Left colon (tissue), 2 donors: ENCODE data around the gene CAMSAP2. TPM values are rescaled to one million over a fixed set of nuclear protein-coding genes. Genes with fewer than 3 reads are reported as not detected.

Experiments used
- ATAC-seq: fragments of 200-7000 bp; cut with Tn5 transposase; one replicate; pipeline ENCODE4 v1.9.1; 2020; ENCODE audit warnings: mild to moderate bottlenecking, moderate library complexity
- DNase-seq, 2 donors: peaks; one replicate each; pipeline ENCODE4 v3.0.0-alpha.2; 2020
- intact Hi-C, 2 donors: fragments of 100-400 bp; cut with DNase I in 1 of 2; cut with micrococcal nuclease in 1 of 2; formaldehyde crosslinking; loops; one replicate each; pipeline versions ENCODE4 v1.11.2 to v1.14.0; 2022; cut with DNase I, micrococcal nuclease
- total RNA-seq, 2 donors: library from RNA; stranded (reverse); fragmentation: NEBNext Ultra II Directional; extraction: Animal tissue kit (Norgen Biotek cat#: 25700); gene quantifications; one replicate each; pipeline ENCODE4 v1.2.1, GENCODE V29; 2021
- donor health status: DM: no; HTN: no; CAD: no.
- donor health status: DM: yes; HTN: yes; CAD: no.

Gene CAMSAP2
- total RNA-seq, 2 donors from 2014 or later = 7.4 to 9.0 TPM

GRCh38 chr1:200869376-200869752, 130.7 kb downstream of the CAMSAP2 start:
- ATAC-seq (no peak), DNase-seq (no peak)
- intact Hi-C loops = no loop called here

GRCh38 chr1:200869753-200870391, 131.2 kb downstream of the CAMSAP2 start:
- no peak for DNase-seq
- ATAC-seq = no peak
- intact Hi-C loops = no loop called here

GRCh38 chr1:200872446-200873115, 133.9 kb downstream of the CAMSAP2 start, which contains the start of gene GPR25:
TSS of gene GPR25 (plus strand) at chr1:200872981. CDS start at chr1:200873038, 57 bp downstream.
- ATAC-seq (no peak), DNase-seq (no peak)
- intact Hi-C loops = no loop called here

- intact Hi-C loops = no loop called here
- ATAC-seq (peak; percentile 71), DNase-seq (no peak)
Observed at GRCh38 chr1:200873116-200873670, 134.5 kb downstream of the CAMSAP2 start.

GRCh38 chr1:200873671-200874397, 135.1 kb downstream of the CAMSAP2 start:
- ATAC-seq (peak; percentile 21), DNase-seq (no peak)
- intact Hi-C loops = no loop called here

- intact Hi-C loops = no loop called here
- DNase-seq = no peak
- no peak for ATAC-seq
Observed at GRCh38 chr1:200874694-200875093, 136.0 kb downstream of the CAMSAP2 start.

GRCh38 chr1:200875416-200875815, 136.7 kb downstream of the CAMSAP2 start:
- no peak for DNase-seq
- no peak for ATAC-seq
- intact Hi-C loops = no loop called here

- intact Hi-C loops = no loop called here
- no peak for ATAC-seq
- DNase-seq = no peak
Observed at GRCh38 chr1:200877010-200877409, 138.3 kb downstream of the CAMSAP2 start.

GRCh38 chr1:200877839-200878551, 139.3 kb downstream of the CAMSAP2 start:
- intact Hi-C loops = no loop called here
- ATAC-seq (no peak), DNase-seq (no peak)

- no peak for ATAC-seq
- no peak for DNase-seq
- intact Hi-C loops = no loop called here
Observed at GRCh38 chr1:200880212-200880611, 141.5 kb downstream of the CAMSAP2 start.

- intact Hi-C loops = no loop called here
- ATAC-seq (no peak), DNase-seq (no peak)
Observed at GRCh38 chr1:200883118-200883517, 144.4 kb downstream of the CAMSAP2 start.

- intact Hi-C loops = no loop called here
- no peak for ATAC-seq
- DNase-seq = no peak
Observed at GRCh38 chr1:200885623-200886402, 147.1 kb downstream of the CAMSAP2 start.

- DNase-seq = no peak
- intact Hi-C loops = no loop called here
- no peak for ATAC-seq
Observed at GRCh38 chr1:200886594-200886993, 147.9 kb downstream of the CAMSAP2 start.

- DNase-seq = no peak
- ATAC-seq = no peak
- intact Hi-C loops = no loop called here
Observed at GRCh38 chr1:200887036-200887435, 148.3 kb downstream of the CAMSAP2 start.

GRCh38 chr1:200887772-200888348, 149.2 kb downstream of the CAMSAP2 start:
- no peak for DNase-seq
- intact Hi-C loops = no loop called here
- ATAC-seq = no peak

- intact Hi-C loops = no loop called here
- DNase-seq = peak; percentile 51 to 52
- no peak for ATAC-seq
Observed at GRCh38 chr1:200888349-200888838, 149.7 kb downstream of the CAMSAP2 start.

GRCh38 chr1:200889571-200889970, 150.9 kb downstream of the CAMSAP2 start:
- intact Hi-C loops = no loop called here
- DNase-seq = no peak
- ATAC-seq = no peak

GRCh38 chr1:200890027-200890426, 151.3 kb downstream of the CAMSAP2 start:
- DNase-seq (no peak), ATAC-seq (no peak)
- intact Hi-C loops = no loop called here
